BLaER1 treated with 17β-estradiol and CSF1 and Interleukin-3, amounts not matched to agents 10 nM and 100 nM (cell line): ENCODE data around the gene ANKRD24.

Experiments
- H3K27ac ChIP-seq, 11 experiments: shearing (Covaris generic); formaldehyde crosslinking; 2 replicates each; pipeline ENCODE4 v1.8.1; 2022
- H3K27me3 ChIP-seq, 11 experiments: shearing (Covaris generic); formaldehyde crosslinking; 2 replicates each; pipeline ENCODE4 v1.8.1; 2022
- H3K36me3 ChIP-seq, 11 experiments: shearing (Covaris generic); formaldehyde crosslinking; 2 replicates each; pipeline ENCODE4 v1.8.1; 2022
- H3K4me1 ChIP-seq, 10 experiments: shearing (Covaris generic); formaldehyde crosslinking; 2 replicates each; pipeline ENCODE4 v1.8.1; 2022
- H3K4me2 ChIP-seq, 11 experiments: shearing (Covaris generic); formaldehyde crosslinking; 2 replicates each; pipeline ENCODE4 v1.8.1; 2022
- H3K4me3 ChIP-seq, 10 experiments: shearing (Covaris generic); formaldehyde crosslinking; 2 replicates each; pipeline ENCODE4 v1.8.1; 2022
- H3K9ac ChIP-seq, 11 experiments: shearing (Covaris generic); formaldehyde crosslinking; 2 replicates each; pipeline ENCODE4 v1.8.1; 2022
- H3K9me3 ChIP-seq, 11 experiments: shearing (Covaris generic); formaldehyde crosslinking; replicated peaks in 1 of 11; 2 replicates each; pipeline ENCODE4 v1.8.1; 2022
- H4K20me1 ChIP-seq, 11 experiments: shearing (Covaris generic); formaldehyde crosslinking; 2 replicates each; pipeline ENCODE4 v1.8.1; 2022
- Cebpa-rat ChIP-seq, 11 experiments: shearing (Covaris generic); IDR thresholded peaks; 2 replicates each; pipeline ENCODE4 v1.8.1; 2022

ANKRD24 gene

DNA sequence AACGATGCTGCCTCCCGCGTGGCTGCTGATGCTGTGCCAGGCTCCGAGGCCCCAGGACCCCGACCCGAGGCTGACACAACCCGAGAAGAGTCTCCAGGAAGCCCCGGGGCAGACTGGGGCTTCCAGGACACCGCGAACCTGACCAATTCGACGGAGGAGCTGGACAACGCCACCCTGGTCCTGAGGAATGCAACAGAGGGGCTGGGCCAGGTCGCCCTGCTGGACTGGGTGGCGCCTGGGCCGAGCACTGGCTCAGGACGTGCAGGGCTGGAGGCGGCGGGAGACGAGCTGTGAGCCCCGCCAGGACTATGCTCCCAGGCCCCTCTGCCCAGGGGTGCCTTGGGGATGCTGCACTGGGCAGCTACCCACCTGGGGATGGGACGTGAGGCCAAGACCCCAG is 10.8 kb upstream of the ANKRD24 start:
- H3K4me1 ChIP-seq: peaks cover 0 to 5% (median 0%) of the 10 kb centered on the region in 10 experiments; a peak in 1 of 20 replicates
- H3K36me3 ChIP-seq: peaks cover 13 to 19% (median 17%) of the 10 kb centered on the region in 11 experiments; a peak in 15 of 22 replicates
- peaks cover 16 to 26% (median 21%) of the 10 kb centered on the region in 11 experiments; a peak in 21 of 22 replicates for H3K27me3 ChIP-seq
- no peak overlapping the region for H3K4me2 ChIP-seq
- H4K20me1 ChIP-seq: peaks cover 0 to 56% (median 31%) of the 10 kb centered on the region in 11 experiments; a peak in 19 of 22 replicates
- no peak overlapping the region for H3K4me3 ChIP-seq
- H3K9ac ChIP-seq: no peak overlapping the region
- no peaks in the 10 kb centered on the region for H3K9me3 ChIP-seq
- no peak for TF ChIP-seq Cebpa-rat (IDR thresholded peaks at IDR 0.05)
- no peak overlapping the region for H3K27ac ChIP-seq

- peaks cover 13 to 32% (median 24%) of the 10 kb centered on the region in 11 experiments; a peak in 18 of 22 replicates for H3K36me3 ChIP-seq
- no peaks in the 10 kb centered on the region for H3K9me3 ChIP-seq
- H3K27ac ChIP-seq: no peak overlapping the region
- TF ChIP-seq Cebpa-rat (IDR thresholded peaks at IDR 0.05): no peak
- H3K4me1 ChIP-seq: peaks cover 0 to 5% (median 0%) of the 10 kb centered on the region in 10 experiments; a peak in 1 of 20 replicates
- no peak overlapping the region for H3K9ac ChIP-seq
- H3K27me3 ChIP-seq: peaks cover 16 to 26% (median 21%) of the 10 kb centered on the region in 11 experiments; a peak in 21 of 22 replicates
- H3K4me3 ChIP-seq: no peak overlapping the region
- H4K20me1 ChIP-seq: peaks cover 0 to 69% (median 31%) of the 10 kb centered on the region in 11 experiments; a peak in 19 of 22 replicates
- peak overlapping the region in 6 of 11 experiments; percentile 5 to 48 (median 13); a peak in 8 of 22 replicates for H3K4me2 ChIP-seq
These were observed 9.5 kb upstream of the ANKRD24 start for GRCh38 chr19:4172861-4173473.

DNA sequence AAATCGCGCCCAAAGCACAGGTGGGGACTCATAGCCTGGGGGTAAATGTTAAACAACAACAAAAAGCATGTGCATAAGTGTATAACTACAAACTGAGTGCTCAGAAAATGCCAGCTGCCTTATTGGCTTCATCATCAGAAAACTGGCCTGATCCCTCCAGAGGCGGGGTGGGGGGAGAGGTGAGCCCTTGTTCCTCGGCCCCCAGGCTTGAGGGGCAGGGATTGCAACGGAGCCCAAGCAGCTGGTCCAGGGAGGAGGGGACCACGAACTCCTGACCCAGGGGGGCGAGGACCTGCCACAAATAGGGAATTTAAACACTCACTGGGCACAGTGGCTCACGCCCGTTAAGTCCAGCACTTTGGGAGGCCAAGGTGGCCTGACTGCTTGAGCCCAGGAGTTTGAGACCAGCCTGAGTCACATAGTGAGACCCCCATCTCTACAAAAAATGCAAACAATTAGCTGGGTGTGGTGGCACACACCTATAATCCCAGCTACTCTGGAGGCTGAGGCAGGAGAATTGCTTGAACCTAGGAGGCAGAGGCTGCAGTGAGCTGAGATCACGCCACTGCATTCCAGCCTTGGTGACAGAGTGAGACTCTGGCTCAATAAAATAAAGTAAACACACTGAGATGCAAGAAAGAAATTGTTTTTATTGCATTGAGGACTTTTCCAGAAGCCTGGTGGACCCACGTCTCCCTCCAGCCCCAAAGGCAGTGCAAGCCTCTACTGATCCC is 8.8 kb upstream of the ANKRD24 start:
- no peak overlapping the region for H3K4me3 ChIP-seq
- H4K20me1 ChIP-seq: peaks cover 0 to 75% (median 34%) of the 10 kb centered on the region in 11 experiments; a peak in 19 of 22 replicates
- TF ChIP-seq Cebpa-rat (IDR thresholded peaks at IDR 0.05): no peak
- H3K9me3 ChIP-seq: no peaks in the 10 kb centered on the region
- H3K4me1 ChIP-seq: peaks cover 0 to 5% (median 0%) of the 10 kb centered on the region in 10 experiments; a peak in 1 of 20 replicates
- H3K36me3 ChIP-seq: peaks cover 17 to 39% (median 30%) of the 10 kb centered on the region in 11 experiments; a peak in 20 of 22 replicates
- H3K27ac ChIP-seq: no peak overlapping the region
- H3K9ac ChIP-seq: no peak overlapping the region
- H3K4me2 ChIP-seq: peak overlapping the region in 4 of 11 experiments; percentile 9 to 48 (median 30); a peak in 6 of 22 replicates
- H3K27me3 ChIP-seq: peaks cover 16 to 26% (median 21%) of the 10 kb centered on the region in 11 experiments; a peak in 21 of 22 replicates

DNA sequence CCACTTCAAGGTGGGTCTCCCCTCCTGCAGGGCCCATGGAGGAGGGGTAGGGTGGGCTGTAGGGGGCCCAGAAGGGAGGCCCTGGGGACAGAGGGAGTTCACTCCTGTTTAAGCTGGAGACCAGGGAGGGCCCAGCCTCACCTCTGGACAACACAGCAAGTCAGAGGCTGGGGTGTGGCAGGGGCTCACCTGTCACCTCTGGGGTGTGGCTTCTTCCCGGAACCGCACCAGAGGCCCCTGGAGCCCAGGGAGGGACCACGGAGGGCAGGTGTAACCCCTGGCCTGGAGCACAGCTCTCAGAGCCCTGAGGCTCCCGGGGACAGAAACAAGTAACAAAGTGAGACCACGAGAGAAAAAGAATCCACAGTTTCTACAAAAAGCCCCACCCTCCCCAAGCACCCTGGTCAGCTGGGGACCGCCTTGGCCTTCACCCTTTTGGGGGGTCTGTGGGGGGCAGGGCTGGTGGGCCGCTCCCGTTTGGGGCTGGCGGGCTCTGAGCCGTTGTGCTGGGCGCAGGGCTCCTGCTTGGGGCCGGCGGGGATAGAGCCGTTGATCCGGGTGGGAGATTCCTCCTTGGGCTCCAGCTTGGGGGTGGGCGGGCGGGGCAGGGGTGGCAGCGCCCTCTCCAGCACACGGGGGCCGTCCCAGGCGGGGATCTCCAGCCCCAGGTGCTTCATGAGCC is 8.1 kb upstream of the ANKRD24 start:
- H3K4me2 ChIP-seq: no peak overlapping the region
- H3K36me3 ChIP-seq: peaks cover 24 to 46% (median 37%) of the 10 kb centered on the region in 11 experiments; a peak in 21 of 22 replicates
- no peaks in the 10 kb centered on the region for H3K9me3 ChIP-seq
- TF ChIP-seq Cebpa-rat (IDR thresholded peaks at IDR 0.05): no peak
- no peak overlapping the region for H3K9ac ChIP-seq
- peaks cover 0 to 82% (median 37%) of the 10 kb centered on the region in 11 experiments; a peak in 19 of 22 replicates for H4K20me1 ChIP-seq
- peaks cover 0 to 5% (median 0%) of the 10 kb centered on the region in 10 experiments; a peak in 1 of 20 replicates for H3K4me1 ChIP-seq
- peaks cover 16 to 26% (median 21%) of the 10 kb centered on the region in 11 experiments; a peak in 21 of 22 replicates for H3K27me3 ChIP-seq
- H3K27ac ChIP-seq: no peak overlapping the region
- no peak overlapping the region for H3K4me3 ChIP-seq

DNA sequence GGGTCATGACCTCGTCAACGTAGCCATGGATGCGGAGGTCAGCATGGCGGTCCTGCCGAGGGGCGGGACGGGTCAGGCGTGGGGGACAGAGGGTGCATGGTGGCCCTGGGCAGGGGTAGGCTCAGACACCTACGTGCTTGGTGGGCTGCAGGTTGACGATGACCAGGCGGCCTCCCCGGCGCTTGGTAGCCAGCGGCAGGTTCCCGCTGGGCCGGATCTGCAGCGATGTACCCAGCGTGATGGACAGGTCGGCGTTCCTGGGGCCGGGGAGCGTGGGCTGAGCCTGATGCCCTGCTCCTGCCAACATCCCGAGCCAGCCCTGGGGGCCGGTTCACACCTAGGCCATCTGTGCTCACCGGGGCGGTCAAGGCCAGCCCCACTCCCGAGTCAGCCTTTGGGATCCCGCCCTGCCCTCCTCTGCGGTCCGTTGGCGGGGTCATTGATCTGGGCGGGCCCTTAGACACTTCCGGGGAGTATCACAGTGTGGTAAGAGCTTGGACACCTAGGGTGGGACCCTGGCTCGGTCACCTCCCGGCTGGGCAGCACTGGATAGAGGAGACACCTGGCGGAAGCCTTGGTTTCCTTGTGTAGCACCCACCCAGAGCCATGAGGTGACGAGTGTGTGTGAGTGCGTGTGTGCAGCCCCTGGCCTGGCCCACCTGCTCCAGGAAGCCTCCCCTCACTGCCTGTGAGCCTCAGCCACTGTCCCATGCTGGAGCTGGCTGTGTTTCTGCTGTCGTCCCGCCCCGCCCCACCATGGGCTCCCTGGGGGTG is 7.4 kb upstream of the ANKRD24 start:
- Histone ChIP-seq H4K20me1 (peaks cover 0 to 89% (median 44%) of the 10 kb centered on the region in 11 experiments; a peak in 19 of 22 replicates), H3K4me3 (no peak overlapping the region), H3K9me3 (no peaks in the 10 kb centered on the region), H3K4me1 (peaks cover 0 to 5% (median 0%) of the 10 kb centered on the region in 10 experiments; a peak in 3 of 20 replicates), H3K27me3 (peaks cover 16 to 26% (median 21%) of the 10 kb centered on the region in 11 experiments; a peak in 21 of 22 replicates), H3K9ac (no peak overlapping the region), H3K4me2 (no peak overlapping the region), H3K27ac (no peak overlapping the region), H3K36me3 (peaks cover 31 to 53% (median 45%) of the 10 kb centered on the region in 11 experiments; a peak in 21 of 22 replicates)
- no peak for TF ChIP-seq Cebpa-rat (IDR thresholded peaks at IDR 0.05)

- H3K9me3 ChIP-seq: no peaks in the 10 kb centered on the region
- no peak overlapping the region for H3K27ac ChIP-seq
- no peak overlapping the region for H3K4me2 ChIP-seq
- H3K4me3 ChIP-seq: no peak overlapping the region
- H3K36me3 ChIP-seq: peaks cover 36 to 59% (median 50%) of the 10 kb centered on the region in 11 experiments
- peaks cover 0 to 93% (median 45%) of the 10 kb centered on the region in 11 experiments; a peak in 19 of 22 replicates for H4K20me1 ChIP-seq
- no peak for TF ChIP-seq Cebpa-rat (IDR thresholded peaks at IDR 0.05)
- peaks cover 2 to 9% (median 4%) of the 10 kb centered on the region in 10 experiments; a peak in 18 of 20 replicates for H3K4me1 ChIP-seq
- no peak overlapping the region for H3K9ac ChIP-seq
- H3K27me3 ChIP-seq: peaks cover 16 to 26% (median 21%) of the 10 kb centered on the region in 11 experiments; a peak in 21 of 22 replicates
These were observed 6.9 kb upstream of the ANKRD24 start for GRCh38 chr19:4175669-4175931.

GRCh38 chr19:4177146-4177545 is 5.3 kb upstream of the ANKRD24 start:
- no peak for TF ChIP-seq Cebpa-rat (IDR thresholded peaks at IDR 0.05)
- Histone ChIP-seq H3K4me1 (peaks cover 15 to 21% (median 17%) of the 10 kb centered on the region in 10 experiments), H4K20me1 (peaks cover 0 to 92% (median 53%) of the 10 kb centered on the region in 11 experiments; a peak in 19 of 22 replicates), H3K4me3 (no peak overlapping the region), H3K27ac (no peak overlapping the region), H3K4me2 (no peak overlapping the region), H3K27me3 (peaks cover 8 to 13% (median 11%) of the 10 kb centered on the region in 11 experiments; a peak in 20 of 22 replicates), H3K9me3 (no peaks in the 10 kb centered on the region), H3K9ac (no peak overlapping the region), H3K36me3 (peaks cover 39 to 63% (median 53%) of the 10 kb centered on the region in 11 experiments)

DNA sequence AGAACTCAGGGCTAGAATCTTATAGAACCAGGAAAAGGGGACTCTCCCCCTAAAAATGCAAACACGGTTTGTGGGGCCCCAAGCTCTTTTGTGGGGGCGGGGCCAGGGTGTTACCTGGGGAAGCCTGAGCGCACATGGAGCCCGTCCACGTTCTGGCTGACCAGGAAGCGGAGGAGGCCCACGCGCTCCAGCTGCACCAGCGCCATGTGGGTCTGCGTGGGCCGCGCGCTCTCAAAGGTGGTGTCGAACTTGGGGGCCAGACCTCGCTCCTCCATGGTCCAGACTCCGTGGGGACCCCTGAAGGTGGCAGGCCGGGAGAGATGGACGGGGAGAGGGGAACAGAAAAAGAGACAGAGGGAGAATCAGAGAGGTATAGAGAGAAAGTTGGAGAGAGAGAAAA is 3.5 kb upstream of the ANKRD24 start:
- Histone ChIP-seq H4K20me1 (peaks cover 0 to 74% (median 38%) of the 10 kb centered on the region in 11 experiments; a peak in 18 of 22 replicates), H3K4me2 (no peak overlapping the region), H3K9ac (no peak overlapping the region), H3K4me1 (peaks cover 23 to 31% (median 29%) of the 10 kb centered on the region in 10 experiments), H3K27me3 (no peaks in the 10 kb centered on the region), H3K9me3 (no peaks in the 10 kb centered on the region), H3K36me3 (peaks cover 39 to 63% (median 53%) of the 10 kb centered on the region in 11 experiments), H3K27ac (no peak overlapping the region), H3K4me3 (no peak overlapping the region)
- TF ChIP-seq Cebpa-rat (IDR thresholded peaks at IDR 0.05): no peak
